Measurements from ENCODE around the gene PRR14L. TPM values are rescaled to one million over a fixed set of nuclear protein-coding genes. Genes with fewer than 3 reads are reported as not detected.
"Not testable (repeated sequence)": the region's sequence is repeated elsewhere in the genome, so short reads cannot be mapped to it uniquely, and the experiment has no call there.

The PRR14L gene
- total and polyA plus RNA-seq, 4 donors, result 17.3 to 28.8 (median 21.5) TPM

DNA sequence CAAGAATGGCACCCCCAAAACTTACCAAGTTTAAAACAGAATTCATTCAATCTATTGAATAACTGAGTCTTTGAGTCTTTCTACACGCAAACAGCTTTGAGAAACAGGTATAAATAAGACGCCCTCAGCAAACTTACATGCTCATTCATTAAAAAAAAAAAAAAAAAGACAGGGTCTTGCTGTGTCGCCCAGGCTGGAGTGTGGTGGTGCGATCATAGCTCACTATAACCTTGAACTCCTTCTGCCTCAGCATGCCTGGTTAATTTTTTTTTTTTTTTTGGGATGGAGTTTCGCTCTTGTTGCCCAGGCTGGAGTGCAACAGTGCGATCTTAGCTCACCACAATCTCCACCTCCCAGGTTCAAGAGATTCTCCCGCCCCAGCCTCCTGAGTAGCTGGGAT lies 6.1 kb downstream of the PRR14L start:
- WGBS (ENCODE audit: insufficient coverage), result no CpG with 5 or more reads among the region's 7 CpGs
- H3K27me3 ChIP-seq (ENCODE audit: control insufficient read depth, insufficient read depth, low read length), result no peaks in the 10 kb centered on the region
- no peak overlapping the region for H3K27ac ChIP-seq (ENCODE audit: low read depth, low read length)
- no peak overlapping the region for H3K4me3 ChIP-seq (ENCODE audit: low read depth, low read length)
- no peak for DNase-seq (ENCODE audit: low read depth in 4 of 6, low spot score in 6 of 6)
- H3K9me3 ChIP-seq (ENCODE audit: control insufficient read depth, insufficient read depth, low read length), result no peaks in the 10 kb centered on the region
- no peaks in the 10 kb centered on the region for H3K4me1 ChIP-seq (ENCODE audit: control insufficient read depth, insufficient read depth, low read length)
- H3K36me3 ChIP-seq (ENCODE audit: control insufficient read depth, insufficient read depth, low read length), result peaks cover 13% of the 10 kb centered on the region

DNA sequence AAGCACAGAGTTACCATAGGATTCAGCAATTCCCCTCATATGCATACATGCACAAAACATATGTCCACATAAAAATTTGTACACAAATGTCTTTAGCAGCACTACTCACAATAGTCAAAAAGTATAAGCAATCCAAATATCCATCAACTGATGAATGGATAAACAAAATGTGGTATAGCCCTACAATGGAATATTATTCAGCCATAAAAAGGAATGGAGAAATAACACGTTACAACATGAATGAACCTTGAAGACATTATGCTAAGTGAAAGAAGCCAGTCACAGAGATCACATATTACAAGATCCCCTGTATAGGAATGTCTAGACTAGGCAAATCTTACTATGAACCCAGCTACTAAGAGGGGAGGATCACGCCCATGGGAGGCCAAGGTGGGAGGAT lies 7.2 kb downstream of the PRR14L start:
- H3K36me3 ChIP-seq (ENCODE audit: control insufficient read depth, insufficient read depth, low read length), result peaks cover 18% of the 10 kb centered on the region
- no peak overlapping the region for H3K4me3 ChIP-seq (ENCODE audit: low read depth, low read length)
- WGBS (ENCODE audit: insufficient coverage), result no CpG with 5 or more reads among the region's 2 CpGs
- no peaks in the 10 kb centered on the region for H3K9me3 ChIP-seq (ENCODE audit: control insufficient read depth, insufficient read depth, low read length)
- no peaks in the 10 kb centered on the region for H3K4me1 ChIP-seq (ENCODE audit: control insufficient read depth, insufficient read depth, low read length)
- no peak for DNase-seq (ENCODE audit: low read depth in 4 of 6, low spot score in 6 of 6)
- H3K27me3 ChIP-seq (ENCODE audit: control insufficient read depth, insufficient read depth, low read length), result no peaks in the 10 kb centered on the region
- H3K27ac ChIP-seq (ENCODE audit: low read depth, low read length), result no peak overlapping the region

DNA sequence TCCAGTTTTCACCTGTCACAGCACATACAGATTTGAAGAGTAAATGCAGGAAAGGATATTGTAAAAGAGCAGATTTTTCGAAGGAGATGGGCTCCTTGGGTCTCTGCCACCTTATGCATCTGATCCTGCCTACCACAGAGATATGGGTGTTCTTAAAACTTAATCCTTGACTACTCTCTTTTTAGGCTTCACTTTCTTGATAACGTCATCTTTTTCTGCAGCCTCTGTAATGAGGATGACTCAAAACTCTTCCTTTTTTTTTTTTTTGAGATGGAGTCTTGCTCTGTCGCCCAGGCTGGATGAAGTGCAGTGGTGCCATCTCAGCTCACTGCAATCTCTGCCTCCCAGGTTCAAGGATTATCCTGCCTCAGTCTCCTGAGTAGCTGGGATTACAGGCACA lies 7.8 kb downstream of the PRR14L start:
- no peak for DNase-seq (ENCODE audit: low read depth in 4 of 6, low spot score in 6 of 6)
- no peaks in the 10 kb centered on the region for H3K4me1 ChIP-seq (ENCODE audit: control insufficient read depth, insufficient read depth, low read length)
- no peak overlapping the region for H3K27ac ChIP-seq (ENCODE audit: low read depth, low read length)
- H3K36me3 ChIP-seq (ENCODE audit: control insufficient read depth, insufficient read depth, low read length), result peaks cover 18% of the 10 kb centered on the region
- no peaks in the 10 kb centered on the region for H3K9me3 ChIP-seq (ENCODE audit: control insufficient read depth, insufficient read depth, low read length)
- H3K27me3 ChIP-seq (ENCODE audit: control insufficient read depth, insufficient read depth, low read length), result no peaks in the 10 kb centered on the region
- H3K4me3 ChIP-seq (ENCODE audit: low read depth, low read length), result no peak overlapping the region
- 80% methylated on average over 1 of the region's 3 CpGs for WGBS (ENCODE audit: insufficient coverage)

DNA sequence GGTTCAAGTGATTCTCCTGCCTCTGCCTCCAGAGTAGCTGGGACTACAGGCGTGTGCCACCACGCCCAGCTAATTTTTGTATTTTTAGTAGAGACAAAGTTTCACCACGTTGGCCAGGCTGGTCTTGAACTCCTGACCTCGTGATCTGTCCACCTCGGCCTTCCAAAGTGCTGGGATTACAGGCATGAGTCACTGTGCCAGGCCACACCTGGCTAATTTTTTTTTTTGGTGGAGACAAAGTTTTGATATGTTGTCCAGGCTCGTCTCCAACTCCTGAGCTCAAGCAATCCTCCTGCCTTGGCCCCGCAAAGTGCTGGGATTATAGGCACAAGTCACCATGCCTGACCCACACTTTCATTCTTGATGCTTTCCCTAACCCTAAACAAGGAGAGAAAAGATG lies 9.6 kb downstream of the PRR14L start:
- H3K36me3 ChIP-seq (ENCODE audit: control insufficient read depth, insufficient read depth, low read length), result peaks cover 18% of the 10 kb centered on the region
- not testable (repeated sequence) for H3K27ac ChIP-seq (ENCODE audit: low read depth, low read length); H3K27me3 ChIP-seq (ENCODE audit: control insufficient read depth, insufficient read depth, low read length); H3K4me1 ChIP-seq (ENCODE audit: control insufficient read depth, insufficient read depth, low read length); H3K4me3 ChIP-seq (ENCODE audit: low read depth, low read length); H3K9me3 ChIP-seq (ENCODE audit: control insufficient read depth, insufficient read depth, low read length); DNase-seq (ENCODE audit: low read depth in 4 of 6, low spot score in 6 of 6)
- WGBS (ENCODE audit: insufficient coverage), result 96% methylated on average over 5 of the region's 7 CpGs

- no peaks in the 10 kb centered on the region for H3K27me3 ChIP-seq (ENCODE audit: control insufficient read depth, insufficient read depth, low read length)
- no peaks in the 10 kb centered on the region for H3K9me3 ChIP-seq (ENCODE audit: control insufficient read depth, insufficient read depth, low read length)
- H3K27ac ChIP-seq (ENCODE audit: low read depth, low read length), result no peak overlapping the region
- no peak overlapping the region for H3K4me3 ChIP-seq (ENCODE audit: low read depth, low read length)
- H3K4me1 ChIP-seq (ENCODE audit: control insufficient read depth, insufficient read depth, low read length), result no peaks in the 10 kb centered on the region
- H3K36me3 ChIP-seq (ENCODE audit: control insufficient read depth, insufficient read depth, low read length), result peaks cover 18% of the 10 kb centered on the region
- DNase-seq (ENCODE audit: low read depth in 4 of 6, low spot score in 6 of 6), result no peak
- WGBS (ENCODE audit: insufficient coverage), result 93% methylated on average over 2 of the region's 2 CpGs
Observed at GRCh38 chr22:31739795-31740201, 10.1 kb downstream of the PRR14L start.

- H3K9me3 ChIP-seq (ENCODE audit: control insufficient read depth, insufficient read depth, low read length), result no peaks in the 10 kb centered on the region
- H3K4me1 ChIP-seq (ENCODE audit: control insufficient read depth, insufficient read depth, low read length), result no peaks in the 10 kb centered on the region
- WGBS (ENCODE audit: insufficient coverage), result 100% methylated on average over 1 of the region's 2 CpGs
- no peak overlapping the region for H3K4me3 ChIP-seq (ENCODE audit: low read depth, low read length)
- H3K27me3 ChIP-seq (ENCODE audit: control insufficient read depth, insufficient read depth, low read length), result no peaks in the 10 kb centered on the region
- no peak for DNase-seq (ENCODE audit: low read depth in 4 of 6, low spot score in 6 of 6)
- H3K36me3 ChIP-seq (ENCODE audit: control insufficient read depth, insufficient read depth, low read length), result peaks cover 18% of the 10 kb centered on the region
- no peak overlapping the region for H3K27ac ChIP-seq (ENCODE audit: low read depth, low read length)
Observed at GRCh38 chr22:31738566-31738965, 11.4 kb downstream of the PRR14L start.

- DNase-seq (ENCODE audit: low read depth in 4 of 6, low spot score in 6 of 6), result no peak
- Histone ChIP-seq H3K27me3 (ENCODE audit: control insufficient read depth, insufficient read depth, low read length) (no peaks in the 10 kb centered on the region), H3K36me3 (ENCODE audit: control insufficient read depth, insufficient read depth, low read length) (peaks cover 19% of the 10 kb centered on the region), H3K4me3 (ENCODE audit: low read depth, low read length) (no peak overlapping the region), H3K27ac (ENCODE audit: low read depth, low read length) (no peak overlapping the region), H3K4me1 (ENCODE audit: control insufficient read depth, insufficient read depth, low read length) (no peaks in the 10 kb centered on the region), H3K9me3 (ENCODE audit: control insufficient read depth, insufficient read depth, low read length) (no peaks in the 10 kb centered on the region)
- 100% methylated on average over 3 of the region's 5 CpGs for WGBS (ENCODE audit: insufficient coverage)
Observed at GRCh38 chr22:31737932-31738331, 12.0 kb downstream of the PRR14L start.

GRCh38 chr22:31736458-31736857 lies 13.5 kb downstream of the PRR14L start:
- no peak overlapping the region for H3K27ac ChIP-seq (ENCODE audit: low read depth, low read length)
- H3K4me3 ChIP-seq (ENCODE audit: low read depth, low read length), result no peak overlapping the region
- no peaks in the 10 kb centered on the region for H3K27me3 ChIP-seq (ENCODE audit: control insufficient read depth, insufficient read depth, low read length)
- peaks cover 18% of the 10 kb centered on the region for H3K36me3 ChIP-seq (ENCODE audit: control insufficient read depth, insufficient read depth, low read length)
- DNase-seq (ENCODE audit: low read depth in 4 of 6, low spot score in 6 of 6), result no peak
- no peaks in the 10 kb centered on the region for H3K4me1 ChIP-seq (ENCODE audit: control insufficient read depth, insufficient read depth, low read length)
- no CpG with 5 or more reads among the region's 2 CpGs for WGBS (ENCODE audit: insufficient coverage)
- no peaks in the 10 kb centered on the region for H3K9me3 ChIP-seq (ENCODE audit: control insufficient read depth, insufficient read depth, low read length)

- DNase-seq (ENCODE audit: low read depth in 4 of 6, low spot score in 6 of 6), result no peak
- WGBS (ENCODE audit: insufficient coverage), result 100% methylated on average over 1 of the region's 1 CpG
- Histone ChIP-seq H3K27me3 (ENCODE audit: control insufficient read depth, insufficient read depth, low read length) (no peaks in the 10 kb centered on the region), H3K9me3 (ENCODE audit: control insufficient read depth, insufficient read depth, low read length) (no peaks in the 10 kb centered on the region), H3K4me3 (ENCODE audit: low read depth, low read length) (no peak overlapping the region), H3K36me3 (ENCODE audit: control insufficient read depth, insufficient read depth, low read length) (peaks cover 14% of the 10 kb centered on the region), H3K27ac (ENCODE audit: low read depth, low read length) (no peak overlapping the region), H3K4me1 (ENCODE audit: control insufficient read depth, insufficient read depth, low read length) (no peaks in the 10 kb centered on the region)
Observed at GRCh38 chr22:31734512-31734911, 15.4 kb downstream of the PRR14L start.

- H3K9me3 ChIP-seq (ENCODE audit: control insufficient read depth, insufficient read depth, low read length), result no peaks in the 10 kb centered on the region
- no peak for DNase-seq (ENCODE audit: low read depth in 4 of 6, low spot score in 6 of 6)
- 88% methylated on average over 1 of the region's 7 CpGs for WGBS (ENCODE audit: insufficient coverage)
- no peak overlapping the region for H3K27ac ChIP-seq (ENCODE audit: low read depth, low read length)
- peaks cover 3% of the 10 kb centered on the region for H3K4me1 ChIP-seq (ENCODE audit: control insufficient read depth, insufficient read depth, low read length)
- peaks cover 14% of the 10 kb centered on the region for H3K36me3 ChIP-seq (ENCODE audit: control insufficient read depth, insufficient read depth, low read length)
- H3K4me3 ChIP-seq (ENCODE audit: low read depth, low read length), result no peak overlapping the region
- H3K27me3 ChIP-seq (ENCODE audit: control insufficient read depth, insufficient read depth, low read length), result no peaks in the 10 kb centered on the region
Observed at GRCh38 chr22:31733580-31734079, 16.3 kb downstream of the PRR14L start.

Measured in spinal cord (tissue), 10 donors.